Activated CD4-positive, alpha-beta memory T cell treated with anti-CD3 and anti-CD28 coated beads, Interleukin-2, amount 10 ng/mL, durations not matched to agents 7 days and 5 days (primary cell): ENCODE measurements around the gene TAF12. TPM values are rescaled to one million over a fixed set of nuclear protein-coding genes. Genes with fewer than 3 reads are reported as not detected.
"Not testable (repeated sequence)": the region's sequence is repeated elsewhere in the genome, so short reads cannot be mapped to it uniquely, and the experiment has no call there.

Experiments
- CTCF ChIA-PET: fragments of 350-600 bp; sonication (Branson Sonifier 250); formaldehyde crosslinking; loops from one replicate; lab custom pipeline; 2021; ENCODE audit warnings: antibody characterized with exemption, inconsistent platforms; lab: Charles Lee
- POLR2A ChIA-PET: fragments of 350-600 bp; sonication (Branson Sonifier 250); formaldehyde crosslinking; loops from one replicate; lab custom pipeline; 2021; ENCODE audit warnings: antibody characterized with exemption; lab: Charles Lee
- DNase-seq: peaks from one replicate; pipeline ENCODE4 v3.0.0-alpha.2; 2020
- H3K27ac Mint-ChIP-seq: one replicate; pipeline ENCODE4 v1.8.0; 2021; ENCODE audit warnings: mild to moderate bottlenecking, mixed read lengths
- H3K27me3 Mint-ChIP-seq: one replicate; pipeline ENCODE4 v1.8.0; 2021; ENCODE audit warnings: mixed read lengths
- H3K36me3 Mint-ChIP-seq: one replicate; pipeline ENCODE4 v1.8.0; 2021; ENCODE audit warnings: low read depth, mixed read lengths
- H3K4me1 Mint-ChIP-seq: one replicate; pipeline ENCODE4 v1.8.0; 2021; ENCODE audit warnings: mixed read lengths
- H3K4me3 Mint-ChIP-seq: one replicate; pipeline ENCODE4 v1.8.0; 2021; ENCODE audit warnings: mild to moderate bottlenecking, mixed read lengths
- H3K9me3 Mint-ChIP-seq: one replicate; pipeline ENCODE4 v1.8.0; 2021; ENCODE audit warnings: mixed read lengths
- total RNA-seq, 2 experiments: library from RNA; stranded (reverse); gene quantifications; one replicate each; pipeline ENCODE4 v1.2.3, GENCODE V29; 2021

The TAF12 gene
- total RNA-seq, 2 experiments from 2014 or later: 33.8 to 34.0 TPM

DNA sequence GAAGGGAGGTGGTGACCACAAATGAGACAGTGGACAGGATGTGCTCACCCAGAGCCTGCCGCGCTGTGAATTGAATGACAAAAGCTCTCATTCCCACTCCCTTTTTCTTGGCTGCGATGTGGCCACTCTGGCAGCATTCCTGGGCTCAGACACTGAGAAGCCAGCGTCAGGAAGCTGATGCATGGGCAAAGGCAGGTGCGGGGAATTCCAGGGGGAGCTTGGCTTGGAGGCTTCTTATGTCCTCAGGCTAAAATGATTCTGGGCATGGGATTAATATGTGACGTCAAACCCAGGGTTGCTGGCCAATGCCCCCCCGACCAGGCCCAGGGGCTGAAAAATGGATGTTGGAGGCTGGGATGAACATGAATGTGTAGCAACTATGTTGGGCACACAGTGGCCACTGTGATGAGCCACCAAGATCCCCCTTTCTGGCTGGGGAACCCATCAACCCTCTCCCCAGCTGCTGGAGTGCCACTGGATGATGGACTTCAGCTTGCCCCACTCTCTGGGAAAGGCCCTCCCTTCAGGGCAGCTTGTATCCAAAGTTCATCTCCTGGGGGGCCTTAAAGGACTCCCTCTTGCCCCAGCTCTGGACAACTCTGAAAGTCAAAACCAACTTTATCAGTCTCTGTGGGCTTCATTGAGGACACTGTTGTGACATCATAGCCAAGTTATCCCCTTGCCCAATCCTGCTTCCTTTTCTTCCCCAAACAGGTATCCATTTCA lies 48.0 kb downstream of the TAF12 start:
- DNase-seq, H3K9me3 Mint-ChIP-seq, CTCF ChIA-PET, H3K36me3 Mint-ChIP-seq, H3K27me3 Mint-ChIP-seq, H3K27ac Mint-ChIP-seq, POLR2A ChIA-PET, H3K4me3 Mint-ChIP-seq: not testable (repeated sequence)
- peaks cover 14% of the 10 kb centered on the region for H3K4me1 Mint-ChIP-seq

DNA sequence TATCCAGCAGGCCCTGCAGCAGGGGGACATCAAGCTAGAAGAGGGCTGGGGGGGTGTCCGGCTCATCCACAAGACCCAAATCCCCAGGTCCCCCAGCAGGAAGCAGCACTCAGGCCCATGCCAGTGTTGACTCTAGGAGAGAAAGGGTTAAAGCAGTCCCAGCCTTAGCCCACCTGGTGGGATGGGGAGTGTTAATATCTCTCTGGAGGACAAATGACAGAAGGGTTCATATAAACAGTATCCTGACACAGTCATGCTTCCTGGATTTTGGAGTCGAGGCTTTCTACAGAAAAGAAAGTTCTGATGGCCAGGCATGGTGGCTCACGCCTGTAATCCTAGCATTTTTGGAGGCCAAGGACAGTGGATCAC lies 48.9 kb downstream of the TAF12 start:
- CTCF ChIA-PET, H3K27me3 Mint-ChIP-seq, H3K27ac Mint-ChIP-seq, H3K4me3 Mint-ChIP-seq, POLR2A ChIA-PET, DNase-seq, H3K9me3 Mint-ChIP-seq, H3K36me3 Mint-ChIP-seq, H3K4me1 Mint-ChIP-seq: not testable (repeated sequence)

DNA sequence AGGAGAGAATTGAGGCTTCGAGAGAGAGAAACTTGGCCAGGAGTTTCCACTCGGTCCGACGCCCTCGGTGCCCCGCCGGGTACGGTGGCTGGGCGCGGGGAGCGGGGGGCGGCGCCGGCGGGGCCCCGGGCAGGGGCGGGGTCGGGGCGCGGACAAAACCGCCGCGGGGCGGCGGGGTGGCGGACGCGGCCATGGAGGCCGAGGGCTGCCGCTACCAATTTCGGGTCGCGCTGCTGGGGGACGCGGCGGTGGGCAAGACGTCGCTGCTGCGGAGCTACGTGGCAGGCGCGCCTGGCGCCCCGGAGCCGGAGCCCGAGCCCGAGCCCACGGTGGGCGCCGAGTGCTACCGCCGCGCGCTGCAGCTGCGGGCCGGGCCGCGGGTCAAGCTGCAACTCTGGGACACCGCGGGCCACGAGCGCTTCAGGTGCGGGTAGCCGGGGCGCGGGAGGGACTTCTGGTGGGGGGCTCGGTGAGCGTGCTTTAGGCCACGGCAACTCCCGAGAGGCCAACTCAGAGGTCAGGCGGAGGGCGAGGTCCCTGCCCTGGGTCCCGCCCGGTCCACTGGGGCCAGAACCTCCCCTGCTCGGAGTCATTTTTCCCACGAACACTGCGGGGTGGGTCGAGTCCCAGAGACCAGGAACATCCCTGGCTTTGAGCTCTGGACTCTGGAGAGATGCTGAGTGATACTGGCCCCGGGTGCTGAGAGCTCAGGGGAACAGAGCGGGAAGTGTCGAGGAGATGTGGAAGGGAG lies 50.4 kb downstream of the TAF12 start:
- H3K36me3 Mint-ChIP-seq: peaks cover 6% of the 10 kb centered on the region
- CTCF ChIA-PET: no interaction called here
- peaks cover 8% of the 10 kb centered on the region for H3K4me1 Mint-ChIP-seq
- POLR2A ChIA-PET: interaction anchor here (1.6 kb wide), 1 partner anchor 11 kb away, joined by 11 read pairs; no protein-coding TSS in a partner anchor
- H3K4me3 Mint-ChIP-seq: peak overlapping the region; percentile 43
- H3K9me3 Mint-ChIP-seq: no peaks in the 10 kb centered on the region
- DNase-seq: no peak
- no peak overlapping the region for H3K27ac Mint-ChIP-seq
- H3K27me3 Mint-ChIP-seq: peaks cover 9% of the 10 kb centered on the region

DNA sequence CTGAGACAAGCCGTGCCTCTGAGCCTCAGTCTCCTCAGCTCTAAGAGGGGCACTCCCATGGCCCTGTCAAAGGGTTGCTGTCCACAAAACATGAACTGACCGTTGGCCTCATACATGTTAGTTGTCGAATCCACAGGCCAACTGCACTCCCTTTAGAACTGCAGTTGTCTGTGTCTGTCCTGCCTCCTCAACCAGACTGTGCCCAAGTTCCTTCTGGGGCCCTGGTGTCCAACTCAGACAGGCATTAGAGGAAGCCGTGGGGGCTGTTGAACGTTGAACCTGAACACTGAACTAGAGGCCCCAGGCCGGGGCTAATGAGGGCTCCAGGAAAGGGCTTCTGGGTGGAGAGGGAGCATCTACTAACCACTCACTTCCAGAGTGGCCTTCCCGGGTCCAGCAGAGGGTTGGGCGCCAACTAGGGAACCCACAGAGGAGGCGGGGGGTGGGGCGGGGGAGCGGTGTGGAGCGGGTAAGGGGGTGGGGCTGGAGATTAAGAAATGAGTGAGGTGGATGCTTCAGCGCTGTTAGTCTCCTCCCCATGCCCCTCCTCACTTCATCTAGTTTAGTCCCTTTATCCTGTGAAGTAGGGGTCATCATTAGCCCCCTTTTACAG lies 51.1 kb downstream of the TAF12 start, which contains the start of gene RAB42:
RAB42 (plus strand) TSS at position 558 of the 613 bp plus-strand sequence. CDS start 247 bp downstream, outside the sequence.
- ChIA-PET CTCF (no interaction called here), POLR2A (interaction anchor here (1.6 to 2.6 kb wide), 2 partner anchors 10 to 11 kb away, joined by 11 to 19 read pairs; no protein-coding TSS in a partner anchor)
- H3K27ac Mint-ChIP-seq: no peak within 1 kb of the TSS

DNA sequence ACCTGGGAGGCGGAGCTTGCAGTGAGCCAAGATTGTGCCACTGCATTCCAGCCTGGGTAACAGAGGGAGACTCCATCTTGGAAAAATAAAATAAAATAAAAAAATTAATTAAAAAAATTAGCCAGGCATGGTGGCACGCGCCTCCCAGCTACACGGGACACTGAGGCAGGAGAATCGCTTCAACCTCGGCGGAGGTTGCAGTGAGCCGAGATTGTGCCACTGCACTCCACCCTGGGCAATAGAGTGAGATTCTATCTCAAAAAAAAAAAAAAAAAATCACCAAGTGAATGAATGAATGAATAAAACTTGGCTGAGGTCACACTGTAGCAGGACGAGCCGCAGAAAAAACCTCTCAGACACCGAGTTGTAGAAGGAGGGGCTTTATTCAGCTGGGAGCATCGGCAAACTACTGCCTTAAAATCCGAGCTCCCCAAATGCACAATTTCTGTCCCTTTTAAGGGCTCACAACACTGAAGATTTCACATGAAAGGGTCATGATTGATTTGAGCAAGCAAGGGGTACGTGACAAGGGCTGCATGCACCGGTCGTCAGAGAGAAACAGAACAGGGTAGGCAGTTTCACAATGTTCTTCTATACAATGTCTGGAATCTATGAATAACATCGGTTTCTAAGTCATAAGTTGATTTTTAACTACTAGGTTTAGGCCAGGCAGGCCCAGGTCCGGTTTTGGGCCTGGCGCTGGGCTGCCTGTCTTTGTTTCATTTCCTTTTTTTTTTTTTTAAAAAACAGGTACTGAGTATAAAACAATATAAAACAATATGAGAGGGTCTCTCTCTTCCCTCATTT lies 56.1 kb downstream of the TAF12 start:
- H3K27me3 Mint-ChIP-seq, H3K27ac Mint-ChIP-seq, H3K4me1 Mint-ChIP-seq, H3K4me3 Mint-ChIP-seq, POLR2A ChIA-PET, H3K36me3 Mint-ChIP-seq, H3K9me3 Mint-ChIP-seq, DNase-seq, CTCF ChIA-PET: not testable (repeated sequence)

More for the DNA sequence above, 51.1 kb downstream of the TAF12 start, which contains the start of gene RAB42:
- H3K9me3 Mint-ChIP-seq: no peaks in the 10 kb centered on the region
- peaks cover 9% of the 10 kb centered on the region for H3K27me3 Mint-ChIP-seq
- DNase-seq: no peak
- peak within 1 kb of the TSS; percentile 43 for H3K4me3 Mint-ChIP-seq
- peaks cover 8% of the 10 kb centered on the region for H3K4me1 Mint-ChIP-seq
- H3K36me3 Mint-ChIP-seq: peaks cover 6% of the 10 kb centered on the region

DNA sequence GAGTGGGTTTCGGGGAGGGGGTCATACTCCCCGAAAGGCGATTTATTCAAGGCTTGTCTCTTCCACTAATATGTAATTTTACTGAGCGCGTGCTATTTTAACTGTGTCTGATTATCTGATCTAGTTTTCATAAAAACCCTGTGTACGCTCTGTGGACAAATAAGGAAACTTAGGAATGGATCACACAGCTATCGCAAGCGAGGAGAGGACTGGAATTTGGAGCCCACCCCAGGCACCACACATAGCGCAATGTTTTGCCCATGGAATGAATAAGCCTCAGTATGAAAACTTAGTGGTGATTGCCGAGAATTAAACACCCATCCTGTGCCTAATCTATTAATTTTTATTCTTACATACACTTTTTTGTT lies 60.6 kb downstream of the TAF12 start:
- ChIA-PET POLR2A (interaction anchor here (0.7 to 10.4 kb wide), 54 partner anchors 8 to 810 kb away, joined by 3 to 264 read pairs (median 7); partner anchors contain the start of genes ATP5IF1, EPB41, EYA3 and GMEB1), CTCF (interaction anchor here (0.7 to 4.2 kb wide), 19 partner anchors 8 to 323 kb away, joined by 3 to 36 read pairs (median 6); partner anchors contain the start of genes MED18, RNU11, SESN2 and TAF12)
- DNase-seq: no peak
- Mint-ChIP-seq H3K36me3 (peaks cover 40% of the 10 kb centered on the region), H3K9me3 (no peaks in the 10 kb centered on the region), H3K4me1 (peaks cover 35% of the 10 kb centered on the region), H3K27ac (peak overlapping the region; percentile 92), H3K4me3 (peak overlapping the region; percentile 92), H3K27me3 (no peaks in the 10 kb centered on the region)

DNA sequence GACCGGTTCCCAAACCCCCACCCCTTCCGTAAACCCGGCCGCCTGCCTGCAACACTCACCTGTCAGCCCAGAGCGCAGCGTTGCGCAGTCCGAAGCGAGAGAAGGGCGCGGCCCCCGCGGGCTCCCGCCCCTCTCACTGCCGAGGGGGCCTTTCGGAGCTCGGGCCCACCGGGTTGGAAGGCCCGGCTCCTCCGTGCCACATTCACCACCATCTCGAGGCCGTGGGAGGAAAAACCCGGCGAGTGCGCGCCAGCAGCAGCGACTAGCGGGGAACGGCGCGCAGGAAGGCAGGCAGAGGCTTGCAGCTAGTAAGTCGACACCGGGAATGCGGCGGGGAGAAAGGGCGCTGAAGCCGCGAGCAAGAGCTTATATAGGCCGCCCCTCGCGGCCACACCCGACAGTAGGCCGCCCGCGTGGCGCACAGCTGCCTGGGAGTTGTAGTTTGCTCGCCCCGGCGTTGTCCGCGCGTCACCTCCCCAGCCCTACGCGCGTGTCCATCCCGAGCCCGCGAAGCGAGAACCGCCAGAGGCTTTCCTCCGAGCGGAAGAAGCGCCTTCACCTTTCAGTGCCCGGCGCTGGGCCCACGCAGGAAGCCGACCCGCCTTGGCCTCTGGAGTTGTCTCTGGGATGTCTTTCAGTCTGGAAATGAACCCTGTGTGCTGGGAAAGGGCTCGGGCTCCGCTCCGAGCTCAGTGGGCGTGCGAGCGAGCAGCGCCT lies 61.2 kb downstream of the TAF12 start:
- Mint-ChIP-seq H3K27ac (peak overlapping the region; percentile 92), H3K4me3 (peak overlapping the region; percentile 92), H3K36me3 (peaks cover 45% of the 10 kb centered on the region), H3K27me3 (no peaks in the 10 kb centered on the region), H3K4me1 (peaks cover 38% of the 10 kb centered on the region), H3K9me3 (no peaks in the 10 kb centered on the region)
- POLR2A ChIA-PET: interaction anchor here (0.7 to 10.4 kb wide), 67 partner anchors 9 to 856 kb away, joined by 3 to 264 read pairs (median 6); partner anchors contain the start of genes ATP5IF1, EPB41, EYA3 and FAM76A
- peak; percentile 95 for DNase-seq
- CTCF ChIA-PET: interaction anchor here (0.7 to 4.2 kb wide), 21 partner anchors 9 to 322 kb away, joined by 3 to 36 read pairs (median 6); partner anchors contain the start of genes MED18, RNU11, SESN2 and TAF12

DNA sequence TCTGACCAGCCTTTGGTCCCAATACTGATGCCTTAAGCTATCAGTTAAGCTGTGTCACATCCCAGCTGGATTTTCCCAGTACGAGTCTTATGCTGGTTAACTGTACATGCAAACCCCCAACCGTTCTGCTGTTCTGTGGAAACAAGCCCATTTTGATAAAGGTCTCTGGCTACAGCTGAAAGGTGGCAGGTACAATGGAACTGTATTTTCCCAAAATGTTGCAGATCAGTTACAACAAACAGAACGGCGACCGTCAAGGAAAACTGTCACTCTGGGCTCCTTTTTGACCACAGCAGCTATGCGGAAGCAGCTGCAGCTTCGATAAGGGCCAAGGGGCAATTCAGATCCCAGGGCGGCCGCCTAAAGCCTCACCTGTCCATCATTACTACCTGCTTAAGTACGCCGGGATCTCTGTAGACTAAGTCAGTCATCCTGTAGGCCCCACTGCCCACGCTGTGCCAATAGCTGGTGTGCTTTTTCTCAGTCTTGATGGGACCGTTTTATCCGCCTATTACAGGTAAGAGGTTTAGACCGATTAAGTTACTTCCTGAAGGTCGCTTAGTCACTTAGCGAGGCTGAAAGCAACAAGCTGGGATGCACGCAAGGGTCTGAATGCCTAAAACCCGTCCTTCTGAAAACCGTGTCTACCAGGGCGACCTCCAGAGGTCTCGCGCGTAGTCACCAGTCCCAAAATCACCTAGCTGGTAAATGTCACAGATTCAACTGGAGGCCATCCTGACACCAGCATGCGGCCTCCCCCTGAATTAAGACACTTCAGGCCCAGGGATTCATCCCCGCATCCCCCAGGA lies 61.9 kb downstream of the TAF12 start:
- ChIA-PET CTCF (interaction anchor here (0.6 to 4.2 kb wide), 22 partner anchors 9 to 344 kb away, joined by 3 to 36 read pairs (median 6); partner anchors contain the start of genes RNU11, SESN2, TAF12 and TRNAU1AP), POLR2A (interaction anchor here (0.6 to 10.4 kb wide), 62 partner anchors 9 to 855 kb away, joined by 3 to 264 read pairs (median 6); partner anchors contain the start of genes ATP5IF1, EPB41, EYA3 and FAM76A)
- H3K4me3 Mint-ChIP-seq: peak overlapping the region; percentile 92
- peaks cover 38% of the 10 kb centered on the region for H3K4me1 Mint-ChIP-seq
- no peaks in the 10 kb centered on the region for H3K27me3 Mint-ChIP-seq
- peak overlapping the region; percentile 92 for H3K27ac Mint-ChIP-seq
- no peaks in the 10 kb centered on the region for H3K9me3 Mint-ChIP-seq
- peak; percentile 72 for DNase-seq
- peaks cover 48% of the 10 kb centered on the region for H3K36me3 Mint-ChIP-seq

DNA sequence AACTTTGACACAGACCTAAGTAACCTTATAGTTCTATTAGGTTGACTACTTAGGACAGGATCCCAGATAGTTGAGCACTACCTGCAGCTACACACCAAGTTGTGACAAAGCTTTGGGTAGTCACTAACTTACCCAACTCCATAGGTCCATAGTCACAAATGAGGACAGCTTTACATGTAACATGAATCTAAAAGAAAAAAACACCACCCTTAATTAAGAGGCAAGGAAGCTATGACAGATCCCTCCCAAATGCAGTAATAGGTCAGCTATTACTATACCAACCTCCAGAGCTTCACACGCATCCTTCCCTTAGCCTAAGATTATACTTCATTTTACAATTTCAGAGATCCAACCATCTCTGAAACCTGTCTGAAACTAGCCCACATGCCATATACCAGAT lies 63.5 kb downstream of the TAF12 start:
- H3K27ac Mint-ChIP-seq: peak overlapping the region; percentile 92
- H3K27me3 Mint-ChIP-seq: no peaks in the 10 kb centered on the region
- POLR2A ChIA-PET: interaction anchor here (0.6 to 10.4 kb wide), 18 partner anchors 9 to 332 kb away, joined by 3 to 264 read pairs (median 30); partner anchors contain the start of genes GMEB1, MED18, RCC1 and RNU11
- CTCF ChIA-PET: interaction anchor here (0.6 to 4.2 kb wide), 10 partner anchors 24 to 331 kb away, joined by 3 to 36 read pairs (median 4); partner anchors contain the start of genes TRNAU1AP and YTHDF2
- H3K36me3 Mint-ChIP-seq: peaks cover 56% of the 10 kb centered on the region
- no peaks in the 10 kb centered on the region for H3K9me3 Mint-ChIP-seq
- DNase-seq: no peak
- peaks cover 38% of the 10 kb centered on the region for H3K4me1 Mint-ChIP-seq
- H3K4me3 Mint-ChIP-seq: peak overlapping the region; percentile 92

DNA sequence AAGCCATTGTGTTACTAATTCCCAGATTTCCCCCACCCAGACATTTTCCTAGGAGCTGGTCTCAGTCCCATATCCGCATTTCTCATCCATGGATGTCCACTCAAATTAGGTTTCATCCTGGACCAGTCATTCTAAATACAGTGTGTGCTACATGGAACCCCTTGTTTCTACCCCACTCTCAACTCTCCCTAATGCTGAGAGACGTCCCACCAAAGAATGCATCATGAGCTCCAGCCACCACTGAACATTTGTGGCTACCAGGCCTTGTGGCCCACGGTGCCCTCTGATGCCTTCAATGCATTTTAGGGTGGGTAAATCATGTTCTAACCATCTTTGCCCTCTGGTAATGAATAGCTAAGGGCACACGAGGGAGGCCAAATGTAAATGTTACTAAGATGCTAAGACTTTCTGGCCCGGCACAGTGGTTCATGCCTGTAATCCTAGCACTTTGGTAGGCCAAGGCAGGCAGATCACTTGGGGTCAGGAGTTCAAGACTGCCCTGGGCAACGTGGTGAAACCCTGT lies 64.1 kb downstream of the TAF12 start:
- H3K9me3 Mint-ChIP-seq: no peaks in the 10 kb centered on the region
- peak overlapping the region; percentile 30 for H3K4me3 Mint-ChIP-seq
- peaks cover 38% of the 10 kb centered on the region for H3K4me1 Mint-ChIP-seq
- ChIA-PET CTCF (interaction anchor here (0.6 to 4.2 kb wide), 8 partner anchors 25 to 330 kb away, joined by 3 to 36 read pairs (median 6); partner anchors contain the start of genes TRNAU1AP and YTHDF2), POLR2A (interaction anchor here (0.6 to 10.4 kb wide), 16 partner anchors 8 to 331 kb away, joined by 3 to 264 read pairs (median 26); partner anchors contain the start of genes GMEB1, MED18, RCC1 and RNU11)
- H3K36me3 Mint-ChIP-seq: peaks cover 56% of the 10 kb centered on the region
- no peaks in the 10 kb centered on the region for H3K27me3 Mint-ChIP-seq
- no peak for DNase-seq
- peak overlapping the region; percentile 92 for H3K27ac Mint-ChIP-seq
